Measurements from ENCODE around the gene MAST2. TPM values are rescaled to one million over a fixed set of nuclear protein-coding genes. Genes with fewer than 3 reads are reported as not detected.
"Not testable (repeated sequence)": the region's sequence is repeated elsewhere in the genome, so short reads cannot be mapped to it uniquely, and the experiment has no call there.

Gene MAST2
- polyA plus RNA-seq, 1 donor = 49.7 TPM

GRCh38 chr1:45850017-45850416 is 46.6 kb downstream of the MAST2 start:
- no peak overlapping the region for H3K4me3 ChIP-seq (ENCODE audit: low read length)
- no peak for DNase-seq
- H3K27me3 ChIP-seq (ENCODE audit: control insufficient read depth, insufficient read depth, low read length) = no peaks in the 10 kb centered on the region
- H3K9me3 ChIP-seq (ENCODE audit: control insufficient read depth, low read depth, low read length) = peaks cover 4% of the 10 kb centered on the region
- peaks cover 5% of the 10 kb centered on the region for H3K4me1 ChIP-seq (ENCODE audit: control insufficient read depth, insufficient read depth, low read length)
- WGBS (ENCODE audit: insufficient coverage, low lambda C conversion rate) = no CpG with 5 or more reads among the region's 2 CpGs
- no peaks in the 10 kb centered on the region for H3K36me3 ChIP-seq (ENCODE audit: control insufficient read depth, insufficient read depth, low read length)
- no peak overlapping the region for H3K27ac ChIP-seq (ENCODE audit: low read length)

GRCh38 chr1:45854724-45855123 is 51.3 kb downstream of the MAST2 start:
- Histone ChIP-seq H3K9me3 (ENCODE audit: control insufficient read depth, low read depth, low read length) (peaks cover 3% of the 10 kb centered on the region), H3K4me3 (ENCODE audit: low read length) (no peak overlapping the region), H3K27ac (ENCODE audit: low read length) (no peak overlapping the region), H3K36me3 (ENCODE audit: control insufficient read depth, insufficient read depth, low read length) (no peaks in the 10 kb centered on the region), H3K27me3 (ENCODE audit: control insufficient read depth, insufficient read depth, low read length) (no peaks in the 10 kb centered on the region), H3K4me1 (ENCODE audit: control insufficient read depth, insufficient read depth, low read length) (no peaks in the 10 kb centered on the region)
- WGBS (ENCODE audit: insufficient coverage, low lambda C conversion rate) = no CpG with 5 or more reads among the region's 1 CpG
- no peak for DNase-seq

- no peaks in the 10 kb centered on the region for H3K27me3 ChIP-seq (ENCODE audit: control insufficient read depth, insufficient read depth, low read length)
- no peak overlapping the region for H3K27ac ChIP-seq (ENCODE audit: low read length)
- no peaks in the 10 kb centered on the region for H3K36me3 ChIP-seq (ENCODE audit: control insufficient read depth, insufficient read depth, low read length)
- no peak overlapping the region for H3K4me3 ChIP-seq (ENCODE audit: low read length)
- H3K4me1 ChIP-seq (ENCODE audit: control insufficient read depth, insufficient read depth, low read length) = no peaks in the 10 kb centered on the region
- no peaks in the 10 kb centered on the region for H3K9me3 ChIP-seq (ENCODE audit: control insufficient read depth, low read depth, low read length)
- DNase-seq = no peak
Measured at GRCh38 chr1:45857101-45857700, 53.8 kb downstream of the MAST2 start.

- H3K4me3 ChIP-seq (ENCODE audit: low read length); H3K27ac ChIP-seq (ENCODE audit: low read length); H3K9me3 ChIP-seq (ENCODE audit: control insufficient read depth, low read depth, low read length); H3K36me3 ChIP-seq (ENCODE audit: control insufficient read depth, insufficient read depth, low read length); DNase-seq; H3K27me3 ChIP-seq (ENCODE audit: control insufficient read depth, insufficient read depth, low read length); H3K4me1 ChIP-seq (ENCODE audit: control insufficient read depth, insufficient read depth, low read length): not testable (repeated sequence)
- no CpG with 5 or more reads among the region's 6 CpGs for WGBS (ENCODE audit: insufficient coverage, low lambda C conversion rate)
Measured at GRCh38 chr1:45857755-45858492, 54.5 kb downstream of the MAST2 start.

GRCh38 chr1:45859221-45859620 is 55.8 kb downstream of the MAST2 start:
- no peaks in the 10 kb centered on the region for H3K27me3 ChIP-seq (ENCODE audit: control insufficient read depth, insufficient read depth, low read length)

GRCh38 chr1:45862008-45862407 is 58.6 kb downstream of the MAST2 start:
- H3K9me3 ChIP-seq (ENCODE audit: control insufficient read depth, low read depth, low read length) = no peaks in the 10 kb centered on the region
- no peaks in the 10 kb centered on the region for H3K36me3 ChIP-seq (ENCODE audit: control insufficient read depth, insufficient read depth, low read length)
- H3K4me1 ChIP-seq (ENCODE audit: control insufficient read depth, insufficient read depth, low read length) = no peaks in the 10 kb centered on the region
- H3K4me3 ChIP-seq (ENCODE audit: low read length) = no peak overlapping the region
- no peaks in the 10 kb centered on the region for H3K27me3 ChIP-seq (ENCODE audit: control insufficient read depth, insufficient read depth, low read length)
- no peak overlapping the region for H3K27ac ChIP-seq (ENCODE audit: low read length)
- no peak for DNase-seq

More at GRCh38 chr1:45859221-45859620, 55.8 kb downstream of the MAST2 start:
- Histone ChIP-seq H3K27ac (ENCODE audit: low read length) (no peak overlapping the region), H3K36me3 (ENCODE audit: control insufficient read depth, insufficient read depth, low read length) (no peaks in the 10 kb centered on the region), H3K4me3 (ENCODE audit: low read length) (no peak overlapping the region), H3K9me3 (ENCODE audit: control insufficient read depth, low read depth, low read length) (no peaks in the 10 kb centered on the region), H3K4me1 (ENCODE audit: control insufficient read depth, insufficient read depth, low read length) (no peaks in the 10 kb centered on the region)
- WGBS (ENCODE audit: insufficient coverage, low lambda C conversion rate) = no CpG with 5 or more reads among the region's 3 CpGs
- no peak for DNase-seq

- no peak for DNase-seq
- no peak overlapping the region for H3K27ac ChIP-seq (ENCODE audit: low read length)
- no peak overlapping the region for H3K4me3 ChIP-seq (ENCODE audit: low read length)
- no CpG with 5 or more reads among the region's 2 CpGs for WGBS (ENCODE audit: insufficient coverage, low lambda C conversion rate)
- no peaks in the 10 kb centered on the region for H3K4me1 ChIP-seq (ENCODE audit: control insufficient read depth, insufficient read depth, low read length)
- H3K9me3 ChIP-seq (ENCODE audit: control insufficient read depth, low read depth, low read length) = no peaks in the 10 kb centered on the region
- H3K27me3 ChIP-seq (ENCODE audit: control insufficient read depth, insufficient read depth, low read length) = no peaks in the 10 kb centered on the region
- H3K36me3 ChIP-seq (ENCODE audit: control insufficient read depth, insufficient read depth, low read length) = no peaks in the 10 kb centered on the region
Measured at GRCh38 chr1:45863218-45863617, 59.8 kb downstream of the MAST2 start.

- DNase-seq = no peak
- Histone ChIP-seq H3K27me3 (ENCODE audit: control insufficient read depth, insufficient read depth, low read length) (no peaks in the 10 kb centered on the region), H3K4me3 (ENCODE audit: low read length) (peak overlapping the region; percentile 10), H3K9me3 (ENCODE audit: control insufficient read depth, low read depth, low read length) (no peaks in the 10 kb centered on the region), H3K27ac (ENCODE audit: low read length) (no peak overlapping the region), H3K36me3 (ENCODE audit: control insufficient read depth, insufficient read depth, low read length) (no peaks in the 10 kb centered on the region), H3K4me1 (ENCODE audit: control insufficient read depth, insufficient read depth, low read length) (no peaks in the 10 kb centered on the region)
- 85% methylated on average over 9 of the region's 14 CpGs for WGBS (ENCODE audit: insufficient coverage, low lambda C conversion rate)
Measured at GRCh38 chr1:45864167-45865106, 61.0 kb downstream of the MAST2 start.

GRCh38 chr1:45867697-45868348 is 64.4 kb downstream of the MAST2 start:
- WGBS (ENCODE audit: insufficient coverage, low lambda C conversion rate) = 73% methylated on average over 2 of the region's 2 CpGs
- Histone ChIP-seq H3K4me3 (ENCODE audit: low read length) (no peak overlapping the region), H3K27me3 (ENCODE audit: control insufficient read depth, insufficient read depth, low read length) (no peaks in the 10 kb centered on the region), H3K36me3 (ENCODE audit: control insufficient read depth, insufficient read depth, low read length) (no peaks in the 10 kb centered on the region), H3K4me1 (ENCODE audit: control insufficient read depth, insufficient read depth, low read length) (no peaks in the 10 kb centered on the region), H3K27ac (ENCODE audit: low read length) (no peak overlapping the region), H3K9me3 (ENCODE audit: control insufficient read depth, low read depth, low read length) (no peaks in the 10 kb centered on the region)
- no peak for DNase-seq

GRCh38 chr1:45868861-45869260 is 65.4 kb downstream of the MAST2 start:
- no peaks in the 10 kb centered on the region for H3K36me3 ChIP-seq (ENCODE audit: control insufficient read depth, insufficient read depth, low read length)
- no peak overlapping the region for H3K27ac ChIP-seq (ENCODE audit: low read length)
- H3K4me3 ChIP-seq (ENCODE audit: low read length) = no peak overlapping the region
- no peak for DNase-seq
- H3K27me3 ChIP-seq (ENCODE audit: control insufficient read depth, insufficient read depth, low read length) = no peaks in the 10 kb centered on the region
- no peaks in the 10 kb centered on the region for H3K4me1 ChIP-seq (ENCODE audit: control insufficient read depth, insufficient read depth, low read length)
- H3K9me3 ChIP-seq (ENCODE audit: control insufficient read depth, low read depth, low read length) = no peaks in the 10 kb centered on the region

All from large intestine (tissue), 3 donors.